GM12801 (cell line): ENCODE results near the gene JPT2.

Source experiments
- TF ChIP-seq, protein P1 (sequence below): IDR thresholded peaks from one replicate; pipeline ENCODE4 v1.5.1; 2011; ENCODE audit warnings: control low read depth; ENCODE audit not compliant: insufficient read length; ENCODE audit errors: extremely low read depth

JPT2 gene

DNA sequence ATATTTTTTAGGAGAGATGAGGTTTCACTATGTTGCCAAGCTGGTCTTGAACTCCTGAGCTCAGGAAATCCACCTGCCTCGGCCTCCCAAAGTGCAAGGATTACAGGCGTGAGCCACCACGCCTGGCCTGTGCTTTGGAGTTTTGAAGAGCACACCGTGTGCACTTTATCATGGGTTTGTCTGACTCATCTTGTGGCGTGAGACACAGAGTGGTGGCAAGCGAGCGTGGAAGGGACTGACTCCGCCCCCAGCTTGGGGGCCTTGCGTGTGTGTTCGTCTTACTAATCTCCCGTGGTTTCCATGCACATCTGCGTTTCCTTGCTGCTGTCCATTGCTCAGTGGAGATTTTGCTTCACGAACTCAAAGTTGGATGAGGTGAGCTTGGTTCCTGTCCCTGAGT is 43.0 kb upstream of the JPT2 start:
- TF ChIP-seq, protein P1, sequence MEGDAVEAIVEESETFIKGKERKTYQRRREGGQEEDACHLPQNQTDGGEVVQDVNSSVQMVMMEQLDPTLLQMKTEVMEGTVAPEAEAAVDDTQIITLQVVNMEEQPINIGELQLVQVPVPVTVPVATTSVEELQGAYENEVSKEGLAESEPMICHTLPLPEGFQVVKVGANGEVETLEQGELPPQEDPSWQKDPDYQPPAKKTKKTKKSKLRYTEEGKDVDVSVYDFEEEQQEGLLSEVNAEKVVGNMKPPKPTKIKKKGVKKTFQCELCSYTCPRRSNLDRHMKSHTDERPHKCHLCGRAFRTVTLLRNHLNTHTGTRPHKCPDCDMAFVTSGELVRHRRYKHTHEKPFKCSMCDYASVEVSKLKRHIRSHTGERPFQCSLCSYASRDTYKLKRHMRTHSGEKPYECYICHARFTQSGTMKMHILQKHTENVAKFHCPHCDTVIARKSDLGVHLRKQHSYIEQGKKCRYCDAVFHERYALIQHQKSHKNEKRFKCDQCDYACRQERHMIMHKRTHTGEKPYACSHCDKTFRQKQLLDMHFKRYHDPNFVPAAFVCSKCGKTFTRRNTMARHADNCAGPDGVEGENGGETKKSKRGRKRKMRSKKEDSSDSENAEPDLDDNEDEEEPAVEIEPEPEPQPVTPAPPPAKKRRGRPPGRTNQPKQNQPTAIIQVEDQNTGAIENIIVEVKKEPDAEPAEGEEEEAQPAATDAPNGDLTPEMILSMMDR = no peak

DNA sequence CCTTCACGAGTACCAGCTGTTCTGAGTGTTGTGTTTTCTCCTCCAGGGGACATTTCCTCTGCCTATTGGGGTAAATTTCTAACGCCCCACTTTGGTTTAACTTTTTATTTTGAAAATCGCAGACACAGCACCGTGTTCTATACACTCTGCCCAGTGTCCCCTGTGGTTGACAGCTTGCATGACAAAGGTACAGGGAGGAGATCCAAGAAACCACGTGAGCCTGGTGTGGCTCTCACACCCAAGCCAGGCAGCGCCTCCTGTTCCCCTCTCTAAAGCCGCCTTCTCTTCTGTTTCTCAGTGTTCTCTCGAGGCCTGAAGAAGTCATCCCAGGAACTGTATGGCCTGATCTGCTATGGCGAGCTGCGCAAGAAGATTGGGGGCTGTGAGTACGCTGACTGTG is 40.6 kb upstream of the JPT2 start:
- TF ChIP-seq, protein P1 = no peak

DNA sequence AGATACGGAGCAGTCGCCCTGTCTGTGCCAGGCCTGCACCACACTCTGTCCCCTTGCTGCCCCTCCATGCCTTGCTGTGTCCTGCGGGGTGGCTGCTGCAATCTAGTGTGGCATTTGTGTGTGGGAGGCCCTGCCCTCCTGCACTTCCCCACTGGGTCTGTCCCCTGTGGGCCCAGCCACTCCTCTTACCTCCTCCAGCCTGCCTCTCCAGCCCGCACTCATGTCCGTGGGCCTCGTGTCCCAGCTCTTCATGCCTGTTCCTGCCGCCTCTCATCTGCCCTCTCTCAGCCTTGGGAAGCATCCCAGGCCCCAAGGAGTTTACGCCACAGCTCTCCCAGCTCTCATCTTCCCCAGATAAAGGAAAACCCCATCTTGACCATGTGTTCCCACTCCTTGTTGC is 39.3 kb upstream of the JPT2 start:
- TF ChIP-seq, protein P1 = no peak

DNA sequence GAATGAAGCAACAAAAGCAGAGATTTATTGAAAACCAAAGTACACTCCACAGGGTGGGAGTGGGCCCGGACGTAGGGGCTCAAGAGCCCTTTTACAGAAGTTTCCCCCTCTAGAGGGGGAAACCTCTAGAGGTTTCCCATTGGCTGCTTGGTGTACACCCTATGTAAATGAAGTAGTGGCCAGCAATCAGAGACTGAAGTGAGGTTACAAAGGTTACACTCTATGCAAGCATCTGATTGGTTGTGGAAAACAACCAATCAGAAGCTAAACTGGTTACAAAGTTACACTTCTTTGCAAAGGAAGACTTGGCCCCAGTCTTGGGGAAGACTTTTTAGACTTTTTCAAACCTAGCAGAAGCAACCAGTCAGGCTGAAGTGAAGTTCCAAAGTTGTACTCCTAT is 38.8 kb upstream of the JPT2 start:
- TF ChIP-seq, protein P1 = no peak

DNA sequence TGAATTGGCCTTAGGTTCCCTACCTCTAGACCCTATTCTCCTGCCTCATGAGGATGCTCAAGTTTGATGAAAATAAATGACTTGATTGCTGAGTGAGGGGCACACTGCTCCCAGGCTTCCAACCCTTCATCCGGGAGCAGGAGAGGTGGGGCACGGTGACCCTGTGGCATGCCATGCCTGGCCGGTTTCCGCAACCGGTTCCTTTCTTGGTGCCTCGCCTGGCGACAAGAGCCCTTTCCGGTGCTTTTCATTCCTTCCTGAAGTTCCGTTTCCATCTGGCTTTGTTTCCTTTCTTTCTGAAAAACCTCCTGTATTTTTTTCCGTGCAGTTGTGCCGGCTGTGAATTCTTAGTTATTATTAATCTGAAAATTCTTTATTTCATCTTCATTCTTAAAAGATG is 38.2 kb upstream of the JPT2 start:
- TF ChIP-seq, protein P1 = no peak

DNA sequence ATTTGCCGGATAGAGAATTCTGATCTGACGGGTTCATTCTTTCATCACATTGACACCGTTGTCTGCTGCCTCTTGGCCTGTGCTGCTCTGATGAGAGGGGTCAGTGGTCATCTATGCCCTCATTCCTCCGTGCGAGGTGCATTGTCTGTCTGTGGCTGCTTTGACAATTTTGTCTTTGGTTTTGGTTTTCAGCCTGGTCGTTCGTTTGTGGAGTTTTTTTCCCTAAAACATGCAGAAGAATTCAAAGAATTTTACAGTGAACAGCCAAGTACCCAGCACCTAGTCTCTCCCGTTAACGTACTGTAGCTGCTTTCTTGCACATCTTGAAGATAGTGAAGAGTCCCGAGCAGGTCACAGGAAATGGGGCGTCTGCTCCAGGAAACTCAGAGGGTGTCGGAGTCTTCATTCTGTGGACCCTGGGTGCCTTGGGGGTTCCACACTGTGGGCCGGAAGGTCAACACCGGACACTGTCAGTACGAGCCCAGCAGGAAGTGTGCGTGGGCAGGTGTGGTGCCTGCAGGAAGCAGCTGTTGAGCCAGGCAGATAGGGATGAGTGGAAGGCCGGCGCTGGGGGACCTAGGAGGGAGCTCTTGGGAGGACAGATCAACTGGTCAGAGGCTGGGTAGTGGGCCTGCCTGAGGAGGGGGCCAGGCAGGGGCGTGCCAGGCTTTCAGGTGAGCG is 37.7 kb upstream of the JPT2 start:
- TF ChIP-seq, protein P1 = no peak

DNA sequence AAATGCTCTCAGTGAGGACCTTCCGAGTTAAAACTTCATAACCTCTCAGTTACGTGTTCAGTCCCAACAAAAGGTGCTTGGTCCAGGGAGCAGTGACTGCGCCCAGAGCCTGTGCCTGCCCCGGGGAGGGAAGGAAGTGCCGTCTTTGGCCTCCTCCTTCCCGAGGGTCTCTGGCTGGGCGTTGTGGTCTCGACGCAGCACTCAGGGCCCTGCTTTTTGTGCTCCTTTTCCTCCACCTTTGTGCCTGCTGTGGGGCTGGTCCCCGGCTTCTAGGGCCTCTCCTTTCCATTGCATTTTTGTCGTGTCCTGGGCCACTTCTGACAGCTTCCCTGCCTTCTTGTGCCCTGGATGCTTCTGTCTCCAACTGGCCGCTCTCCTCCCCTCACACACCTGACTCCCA is 36.8 kb upstream of the JPT2 start:
- TF ChIP-seq, protein P1 = no peak

DNA sequence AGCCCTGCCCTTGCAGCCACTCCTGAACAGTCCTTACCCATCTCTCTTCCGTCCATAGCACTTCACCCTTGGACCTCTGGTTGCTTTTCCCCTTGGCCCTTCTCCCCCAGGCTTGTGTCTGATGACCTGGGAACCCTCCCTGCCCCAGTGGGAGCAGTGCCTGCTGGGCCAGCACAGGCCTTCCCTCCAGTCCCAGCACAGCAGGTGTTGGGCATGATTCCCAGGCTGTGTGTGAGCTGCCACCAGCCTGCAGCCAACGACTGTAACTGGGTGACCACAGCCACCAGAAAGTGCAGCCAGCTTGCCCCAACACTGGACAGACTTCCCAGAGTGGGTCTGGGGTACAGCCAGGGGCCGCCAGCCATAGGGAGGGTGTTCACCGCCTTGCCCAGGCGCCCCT is 35.9 kb upstream of the JPT2 start:
- TF ChIP-seq, protein P1 = no peak
